Measurements from ENCODE around the gene CDK19. TPM values are rescaled to one million over a fixed set of nuclear protein-coding genes. Genes with fewer than 3 reads are reported as not detected.

Gene CDK19
- total and polyA plus RNA-seq, 2 donors (not counting 1 experiment from before 2014, with no cell fraction given) = 11.2 to 11.3 TPM

GRCh38 chr6:110564703-110565421, 250.4 kb downstream of the CDK19 start:
- Histone ChIP-seq H3K79me2 (ENCODE audit: control insufficient read depth, insufficient read depth, low read length) (no peaks in the 10 kb centered on the region), H4K20me1 (ENCODE audit: control insufficient read depth, extremely low read depth, insufficient read depth, low read length) (no peaks in the 10 kb centered on the region), H3K4me3 (replicated peaks in 1 of 4; ENCODE audit: control extremely low read depth in 1 of 4, insufficient read depth in 1 of 4, low read depth in 3 of 4, low read length in 4 of 4) (no peak overlapping the region), H3K27ac (ENCODE audit: insufficient read depth, low read length) (no peak overlapping the region), H3K9me3 (ENCODE audit: control insufficient read depth, insufficient read depth, low read depth, low read length) (no peaks in the 10 kb centered on the region), H3K4me2 (ENCODE audit: extremely low read depth, insufficient read depth, low read length) (no peak overlapping the region), H3K36me3 (ENCODE audit: control insufficient read depth, insufficient read depth, low read length) (no peaks in the 10 kb centered on the region), H2AFZ (ENCODE audit: low read length) (no peak overlapping the region), H3K9ac (ENCODE audit: insufficient read depth, low read length) (no peak overlapping the region), H3K27me3 (ENCODE audit: control insufficient read depth, insufficient read depth, low read length) (no peaks in the 10 kb centered on the region), H3K4me1 (ENCODE audit: control insufficient read depth, extremely low read depth, insufficient read depth, low read length) (no peaks in the 10 kb centered on the region)
- no peak for DNase-seq (ENCODE audit: low read depth in 2 of 2)
- TF ChIP-seq EZH2 (IDR thresholded peaks at IDR 0.05; ENCODE audit: low read length, missing control alignments) (no peak), CTCF (conservative IDR thresholded peaks at IDR 0.05 in 1 of 2, IDR thresholded peaks at IDR 0.05 in 1 of 2; ENCODE audit: low read depth in 1 of 2, low read length in 2 of 2) (no peak)

DNA sequence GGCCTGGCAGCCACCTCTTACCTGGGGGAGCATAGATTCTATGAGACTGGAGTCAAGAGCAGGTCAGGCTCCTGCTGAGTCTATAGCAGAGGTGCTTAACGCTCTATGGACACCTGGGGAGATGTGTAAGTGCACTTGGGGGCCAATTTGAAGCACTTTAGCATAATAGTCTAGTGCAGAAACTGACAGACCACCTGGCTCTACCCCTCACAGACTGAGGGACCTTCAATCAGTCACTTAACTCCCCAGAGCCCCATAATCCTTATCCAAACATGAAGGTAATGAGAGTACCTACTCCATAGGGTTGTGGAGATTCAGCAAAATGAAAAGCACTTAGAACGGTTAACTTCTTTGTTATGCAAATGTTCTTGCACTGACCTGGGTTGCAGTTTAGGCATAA, 251.6 kb downstream of the CDK19 start:
- H3K9me3 ChIP-seq (ENCODE audit: control insufficient read depth, insufficient read depth, low read depth, low read length) = no peaks in the 10 kb centered on the region
- H3K4me1 ChIP-seq (ENCODE audit: control insufficient read depth, extremely low read depth, insufficient read depth, low read length) = no peaks in the 10 kb centered on the region
- DNase-seq (ENCODE audit: low read depth in 2 of 2) = no peak
- no peak overlapping the region for H3K27ac ChIP-seq (ENCODE audit: insufficient read depth, low read length)
- H4K20me1 ChIP-seq (ENCODE audit: control insufficient read depth, extremely low read depth, insufficient read depth, low read length) = no peaks in the 10 kb centered on the region
- H3K79me2 ChIP-seq (ENCODE audit: control insufficient read depth, insufficient read depth, low read length) = no peaks in the 10 kb centered on the region
- no peak overlapping the region for H3K4me3 ChIP-seq (replicated peaks in 1 of 4; ENCODE audit: control extremely low read depth in 1 of 4, insufficient read depth in 1 of 4, low read depth in 3 of 4, low read length in 4 of 4)
- no peak overlapping the region for H3K9ac ChIP-seq (ENCODE audit: insufficient read depth, low read length)
- TF ChIP-seq CTCF (conservative IDR thresholded peaks at IDR 0.05 in 1 of 2, IDR thresholded peaks at IDR 0.05 in 1 of 2; ENCODE audit: low read depth in 1 of 2, low read length in 2 of 2) = no peak
- no peak for TF ChIP-seq EZH2 (IDR thresholded peaks at IDR 0.05; ENCODE audit: low read length, missing control alignments)
- no peak overlapping the region for H2AFZ ChIP-seq (ENCODE audit: low read length)
- no peak overlapping the region for H3K4me2 ChIP-seq (ENCODE audit: extremely low read depth, insufficient read depth, low read length)
- H3K36me3 ChIP-seq (ENCODE audit: control insufficient read depth, insufficient read depth, low read length) = no peaks in the 10 kb centered on the region
- H3K27me3 ChIP-seq (ENCODE audit: control insufficient read depth, insufficient read depth, low read length) = no peaks in the 10 kb centered on the region

DNA sequence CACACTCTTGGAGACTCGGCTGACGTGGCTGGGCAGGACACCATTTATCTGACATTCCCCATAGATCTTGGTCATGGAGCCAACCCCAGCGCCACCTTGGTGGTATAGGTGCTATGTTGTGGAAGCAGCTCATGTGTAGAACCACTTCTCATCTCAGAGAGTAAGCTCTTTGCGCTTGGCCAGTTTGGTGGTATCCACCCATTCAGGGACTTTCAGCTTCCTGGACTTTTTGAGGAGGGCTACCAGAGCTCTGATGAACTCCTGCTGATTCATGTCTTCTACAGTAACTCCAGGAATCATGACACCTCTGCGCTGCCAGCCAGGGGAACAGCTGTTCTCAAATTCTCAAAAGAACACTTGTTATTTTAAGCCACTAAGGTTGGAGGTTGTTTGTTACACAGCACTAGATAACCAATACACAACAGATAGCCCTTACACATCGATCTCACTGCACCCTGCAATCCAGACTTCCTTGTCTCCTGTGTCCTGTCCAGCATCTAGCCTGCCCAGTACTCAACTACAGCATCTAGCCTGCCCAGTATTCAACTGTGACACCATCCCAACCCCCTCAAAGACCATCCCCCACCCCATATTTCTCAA, 252.9 kb downstream of the CDK19 start:
- DNase-seq (ENCODE audit: low read depth in 2 of 2) = no peak
- H3K9ac ChIP-seq (ENCODE audit: insufficient read depth, low read length) = no peak overlapping the region
- H3K36me3 ChIP-seq (ENCODE audit: control insufficient read depth, insufficient read depth, low read length) = no peaks in the 10 kb centered on the region
- H3K27me3 ChIP-seq (ENCODE audit: control insufficient read depth, insufficient read depth, low read length) = no peaks in the 10 kb centered on the region
- H3K9me3 ChIP-seq (ENCODE audit: control insufficient read depth, insufficient read depth, low read depth, low read length) = no peaks in the 10 kb centered on the region
- no peak overlapping the region for H2AFZ ChIP-seq (ENCODE audit: low read length)
- no peaks in the 10 kb centered on the region for H4K20me1 ChIP-seq (ENCODE audit: control insufficient read depth, extremely low read depth, insufficient read depth, low read length)
- no peak for TF ChIP-seq CTCF (conservative IDR thresholded peaks at IDR 0.05 in 1 of 2, IDR thresholded peaks at IDR 0.05 in 1 of 2; ENCODE audit: low read depth in 1 of 2, low read length in 2 of 2)
- TF ChIP-seq EZH2 (IDR thresholded peaks at IDR 0.05; ENCODE audit: low read length, missing control alignments) = no peak
- no peak overlapping the region for H3K4me2 ChIP-seq (ENCODE audit: extremely low read depth, insufficient read depth, low read length)
- H3K4me1 ChIP-seq (ENCODE audit: control insufficient read depth, extremely low read depth, insufficient read depth, low read length) = no peaks in the 10 kb centered on the region
- no peak overlapping the region for H3K4me3 ChIP-seq (replicated peaks in 1 of 4; ENCODE audit: control extremely low read depth in 1 of 4, insufficient read depth in 1 of 4, low read depth in 3 of 4, low read length in 4 of 4)
- no peak overlapping the region for H3K27ac ChIP-seq (ENCODE audit: insufficient read depth, low read length)
- no peaks in the 10 kb centered on the region for H3K79me2 ChIP-seq (ENCODE audit: control insufficient read depth, insufficient read depth, low read length)
